PFSK-1 (cell line): ENCODE measurements around the gene TNFRSF14.

Source experiments
- FOXP2 ChIP-seq: optimal IDR thresholded peaks from 2 replicates; pipeline ENCODE3; 2011; ENCODE audit warnings: borderline replicate concordance, control low read depth, inconsistent platforms; ENCODE audit not compliant: insufficient read depth; ENCODE audit errors: extremely low read length, extremely low read depth
- POLR2AphosphoS5 ChIP-seq: IDR thresholded peaks from 2 replicates; pipeline ENCODE4 v1.6.1; 2012; ENCODE audit warnings: low read depth, mild to moderate bottlenecking, control low read depth, low read length, moderate library complexity
- REST ChIP-seq, 2 experiments: IDR thresholded peaks; 2 replicates each; pipeline versions ENCODE4 v1.6.1 to v1.8.0; 2011 to 2012; ENCODE audit warnings: low read depth in 2 of 2, low read length in 2 of 2, control low read depth in 1 of 2, inconsistent platforms in 1 of 2, mild to moderate bottlenecking in 1 of 2, moderate library complexity in 1 of 2; ENCODE audit not compliant: insufficient read depth in 1 of 2
- SIN3A ChIP-seq: IDR thresholded peaks from 2 replicates; pipeline ENCODE4 v1.6.1; 2012; ENCODE audit warnings: mild to moderate bottlenecking, low read length, moderate library complexity, borderline replicate concordance; ENCODE audit not compliant: insufficient read depth
- TAF1 ChIP-seq: IDR thresholded peaks from 2 replicates; pipeline ENCODE4 v1.6.1; 2012; ENCODE audit warnings: low read length, control low read depth, borderline replicate concordance; ENCODE audit not compliant: insufficient read depth

Gene TNFRSF14

GRCh38 chr1:2578758-2579118 is 22.6 kb downstream of the TNFRSF14 start:
- TF ChIP-seq REST (IDR thresholded peaks at IDR 0.05; ENCODE audit: insufficient read depth in 1 of 2, low read depth in 2 of 2, low read length in 2 of 2) (no peak), POLR2AphosphoS5 (no peak), FOXP2 (no peak), SIN3A (no peak), TAF1 (no peak)

- TF ChIP-seq TAF1 (no peak), REST (IDR thresholded peaks at IDR 0.05; ENCODE audit: insufficient read depth in 1 of 2, low read depth in 2 of 2, low read length in 2 of 2) (no peak), SIN3A (no peak)
Observed at GRCh38 chr1:2580691-2581090, 24.5 kb downstream of the TNFRSF14 start.

GRCh38 chr1:2582391-2582790 is 26.2 kb downstream of the TNFRSF14 start:
- TF ChIP-seq POLR2AphosphoS5 (no peak), TAF1 (no peak), FOXP2 (no peak), SIN3A (no peak), REST (IDR thresholded peaks at IDR 0.05; ENCODE audit: insufficient read depth in 1 of 2, low read depth in 2 of 2, low read length in 2 of 2) (no peak)

- no peak for TF ChIP-seq POLR2AphosphoS5
- TF ChIP-seq REST (IDR thresholded peaks at IDR 0.05; ENCODE audit: insufficient read depth in 1 of 2, low read depth in 2 of 2, low read length in 2 of 2), result no peak
- no peak for TF ChIP-seq FOXP2
- TF ChIP-seq SIN3A, result no peak
- TF ChIP-seq TAF1, result no peak
Observed at GRCh38 chr1:2583331-2583791, 27.2 kb downstream of the TNFRSF14 start.

- no peak for TF ChIP-seq SIN3A
- no peak for TF ChIP-seq TAF1
- no peak for TF ChIP-seq FOXP2
- no peak for TF ChIP-seq POLR2AphosphoS5
- no peak for TF ChIP-seq REST (IDR thresholded peaks at IDR 0.05; ENCODE audit: insufficient read depth in 1 of 2, low read depth in 2 of 2, low read length in 2 of 2)
Observed at GRCh38 chr1:2583871-2584351, 27.7 kb downstream of the TNFRSF14 start.
